Measurements from ENCODE around the gene CD44. TPM values are rescaled to one million over a fixed set of nuclear protein-coding genes. Genes with fewer than 3 reads are reported as not detected.

Gene CD44
- total RNA-seq, 1 experiment from 2014 or later = 667 TPM

DNA sequence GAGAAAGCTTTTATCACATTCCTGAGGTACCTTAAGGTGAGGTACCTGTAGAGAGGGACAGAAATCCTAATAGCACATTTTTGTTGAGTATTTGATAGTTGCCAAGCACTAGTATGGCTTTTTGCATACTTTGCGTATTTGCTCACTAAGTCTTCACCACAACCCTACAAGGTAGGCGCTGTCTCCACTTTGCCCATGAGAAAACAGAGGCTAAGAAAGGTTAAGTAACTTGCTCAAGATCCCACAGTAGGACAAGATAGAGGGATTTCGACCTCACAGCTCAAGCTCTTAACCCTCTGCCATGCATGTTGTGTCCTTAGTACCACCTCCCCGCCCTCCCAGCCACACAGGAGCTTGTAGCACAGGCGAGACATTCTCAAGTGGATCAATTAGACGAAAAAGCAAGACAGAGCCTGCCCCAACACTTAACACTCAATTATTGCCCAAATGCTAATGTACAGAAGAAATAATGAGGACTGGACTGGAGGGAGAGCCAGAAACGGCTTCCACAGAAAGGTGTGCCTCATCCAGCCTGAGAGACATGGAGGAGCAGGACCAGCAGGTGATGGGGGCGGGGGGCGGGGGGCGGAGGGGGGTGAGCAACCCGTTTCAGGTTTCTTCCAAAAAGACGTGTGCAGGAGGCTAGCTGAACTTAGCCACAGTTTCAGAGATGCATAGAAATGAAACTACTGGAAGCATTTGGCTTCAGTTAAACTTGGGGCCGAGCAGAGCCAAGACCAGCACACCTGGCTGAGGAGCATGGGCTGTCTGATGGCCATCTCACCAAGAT is 26.7 kb upstream of the CD44 start:
- peak; percentile 83 for DNase-seq (ENCODE audit: low read depth)

- no peak for DNase-seq (ENCODE audit: low read depth)
Measured at GRCh38 chr11:35112846-35113105, 26.2 kb upstream of the CD44 start.

- DNase-seq (ENCODE audit: low read depth) = no peak
Measured at GRCh38 chr11:35114906-35115687, 23.9 kb upstream of the CD44 start.

DNA sequence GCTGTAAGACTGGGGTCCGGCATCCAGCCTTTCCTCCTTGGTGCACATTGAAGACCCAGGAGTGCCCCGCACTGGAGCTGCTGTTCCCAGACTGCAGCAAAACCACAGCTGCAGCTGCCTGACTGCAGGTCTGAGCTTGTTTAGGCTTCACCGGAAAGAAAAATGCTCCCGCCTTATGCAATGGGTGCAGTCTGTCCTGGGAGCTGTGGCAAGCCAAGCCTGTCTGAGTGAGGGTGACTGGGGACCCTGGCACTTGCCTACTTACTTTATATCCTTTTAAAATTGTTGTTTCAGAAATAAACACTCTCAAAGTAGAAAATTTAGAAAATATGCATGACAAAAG is 23.3 kb upstream of the CD44 start:
- no peak for DNase-seq (ENCODE audit: low read depth)

DNA sequence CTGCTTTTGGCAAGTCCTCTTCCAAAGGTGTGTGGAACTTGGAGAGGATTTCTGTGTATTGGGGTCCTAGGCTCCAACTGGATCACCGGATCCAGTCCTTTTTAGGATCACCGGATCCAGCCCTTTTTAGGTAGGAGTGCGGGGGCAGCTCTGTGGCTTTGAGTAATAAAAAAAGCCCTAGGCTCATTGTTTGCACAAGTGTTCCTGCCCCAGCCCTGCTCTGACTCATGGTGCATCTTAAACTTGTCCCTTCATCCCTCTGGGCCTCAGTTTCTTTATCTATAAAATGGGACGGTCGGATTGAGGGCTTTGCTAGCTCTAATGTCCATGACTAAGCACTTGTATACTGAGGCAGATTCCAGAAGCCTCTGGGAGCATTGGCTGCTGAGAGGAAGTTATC is 22.7 kb upstream of the CD44 start:
- no peak for DNase-seq (ENCODE audit: low read depth)

GRCh38 chr11:35116762-35117640 is 22.0 kb upstream of the CD44 start:
- no peak for DNase-seq (ENCODE audit: low read depth)

DNA sequence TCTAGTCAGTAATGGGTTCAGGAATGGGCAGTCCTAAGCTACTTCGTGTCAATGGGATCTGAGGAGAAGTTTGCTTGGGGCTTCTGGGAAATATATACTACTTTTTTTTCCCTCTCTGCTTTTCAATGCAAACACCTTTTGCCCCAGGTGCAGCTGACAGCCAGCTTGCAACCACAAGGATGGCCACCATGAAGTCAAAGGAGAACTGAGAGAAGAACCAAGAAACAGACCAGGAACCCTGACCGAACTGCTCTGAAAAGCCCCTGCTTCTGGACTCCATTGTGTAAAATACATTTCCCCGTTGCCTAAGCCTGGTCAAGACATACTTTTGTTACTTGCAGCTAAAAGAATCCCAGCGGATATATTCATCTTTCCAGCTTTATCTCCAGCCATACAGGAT is 20.1 kb upstream of the CD44 start:
- no peak for DNase-seq (ENCODE audit: low read depth)

DNA sequence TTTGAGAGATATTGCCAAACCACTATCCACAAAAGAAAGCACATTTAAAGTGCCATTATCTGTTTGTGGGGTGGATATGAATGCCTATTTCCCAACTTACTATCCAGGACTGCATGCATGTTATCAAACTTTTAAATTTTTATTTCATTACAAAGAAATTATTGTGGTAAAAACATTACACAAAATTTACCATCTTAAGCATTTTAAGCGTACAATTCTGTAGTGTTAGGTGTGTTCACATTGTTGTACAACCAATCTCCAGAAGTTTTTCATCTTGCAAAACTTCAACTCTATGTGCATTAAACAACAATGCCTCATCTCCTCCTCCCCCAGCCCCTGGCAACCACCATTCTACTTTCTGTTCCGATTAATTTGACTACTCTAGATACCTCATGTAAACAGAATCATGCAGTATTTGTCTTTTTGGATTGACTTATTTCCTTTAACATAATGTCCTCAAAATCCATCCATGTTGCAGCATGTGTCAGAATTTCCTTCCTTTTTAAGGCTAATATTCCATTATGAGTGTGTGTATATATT is 17.6 kb upstream of the CD44 start:
- no peak for DNase-seq (ENCODE audit: low read depth)

DNA sequence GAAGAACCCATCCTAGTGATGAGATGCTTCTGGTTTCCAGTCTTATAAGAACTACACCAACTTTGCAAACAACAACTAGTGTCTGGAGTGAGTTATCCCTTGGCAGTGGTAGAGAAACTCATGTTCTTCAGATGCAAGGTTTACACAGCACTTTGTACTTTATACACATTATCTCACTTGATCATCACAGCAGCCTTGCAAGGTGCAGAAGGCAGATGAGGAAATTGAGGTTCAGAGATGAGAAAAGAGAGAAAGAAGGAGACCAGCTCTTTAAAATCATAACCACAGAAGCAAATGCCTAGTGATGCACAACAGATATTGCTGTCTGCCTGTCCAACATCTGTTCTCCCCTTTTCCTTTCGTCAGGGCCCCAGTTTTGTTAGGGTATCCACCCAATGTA is 16.7 kb upstream of the CD44 start:
- DNase-seq (ENCODE audit: low read depth) = no peak

DNA sequence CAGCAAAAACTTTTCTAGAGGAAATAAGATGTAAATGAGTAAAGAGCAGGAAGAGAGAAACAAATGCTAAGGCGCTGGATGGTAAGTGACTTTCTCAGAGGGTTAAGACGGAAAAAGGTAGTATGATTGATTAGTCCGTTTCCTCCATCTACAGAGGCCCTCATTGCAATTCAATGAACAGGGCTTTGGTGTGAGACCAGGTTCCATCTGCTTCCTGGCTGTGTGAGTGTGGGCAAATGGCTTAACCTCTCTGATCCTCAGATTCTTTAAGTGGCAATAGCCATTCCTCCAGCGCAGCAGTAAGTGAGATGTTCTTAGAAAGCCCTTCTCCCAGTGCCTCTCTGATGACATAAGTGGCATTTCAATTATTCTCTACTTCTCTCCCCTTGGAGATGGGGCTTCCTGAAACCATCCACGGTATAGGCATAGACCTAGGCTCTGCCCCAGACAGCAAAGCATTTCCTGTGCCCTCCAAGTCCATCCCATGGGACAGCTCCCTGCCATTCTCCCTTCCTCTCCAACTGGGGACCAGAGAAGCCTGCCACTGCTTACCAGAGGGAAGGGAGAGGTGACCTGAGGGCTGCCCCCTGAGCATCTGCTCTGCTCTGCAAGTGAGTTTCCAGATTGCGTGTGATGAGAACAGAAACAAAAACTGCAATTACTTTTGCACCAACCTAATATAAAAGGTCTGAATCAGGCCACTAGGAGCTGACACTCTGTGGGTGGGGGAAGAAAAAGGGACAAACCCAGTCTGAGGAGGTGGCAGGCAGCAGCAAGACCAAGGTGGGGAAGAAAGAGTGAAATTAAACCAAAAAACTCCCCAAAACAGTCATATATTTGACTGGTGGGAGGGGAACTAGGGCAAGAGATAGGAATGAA is 12.7 kb upstream of the CD44 start:
- no peak for DNase-seq (ENCODE audit: low read depth)

DNA sequence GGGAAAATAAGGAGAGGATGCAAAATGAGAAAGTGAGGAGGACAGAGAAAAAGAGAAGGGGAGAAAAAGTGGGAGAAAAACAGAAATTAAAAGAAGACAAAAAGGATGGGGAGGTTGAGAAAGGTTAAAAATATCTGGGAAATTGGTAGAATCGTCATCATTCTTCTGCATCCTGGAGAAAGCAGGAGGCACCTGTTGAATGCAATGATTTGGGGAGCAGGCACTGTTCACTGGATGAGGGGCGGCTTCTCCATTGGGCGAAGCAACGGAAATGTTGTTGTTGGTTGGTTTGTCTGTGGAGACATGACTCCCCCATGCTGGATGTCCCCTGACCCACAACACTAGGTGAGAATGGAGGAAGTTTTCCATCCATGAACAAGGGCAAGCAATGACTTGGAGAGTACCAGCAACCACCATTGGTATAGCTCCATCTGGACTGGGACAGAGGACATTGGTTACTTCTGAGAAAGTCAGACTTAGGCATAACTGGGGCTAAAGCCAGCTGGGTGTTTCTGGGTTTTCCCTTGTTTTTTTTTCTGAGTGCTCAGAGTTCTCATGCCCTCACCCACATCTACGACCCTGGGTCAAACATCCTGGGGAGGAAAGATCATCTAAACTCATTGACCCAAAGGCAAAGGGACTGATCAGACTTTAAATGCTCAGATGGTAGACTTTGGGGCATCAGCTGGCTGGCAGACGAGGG is 11.9 kb upstream of the CD44 start:
- no peak for DNase-seq (ENCODE audit: low read depth)

DNA sequence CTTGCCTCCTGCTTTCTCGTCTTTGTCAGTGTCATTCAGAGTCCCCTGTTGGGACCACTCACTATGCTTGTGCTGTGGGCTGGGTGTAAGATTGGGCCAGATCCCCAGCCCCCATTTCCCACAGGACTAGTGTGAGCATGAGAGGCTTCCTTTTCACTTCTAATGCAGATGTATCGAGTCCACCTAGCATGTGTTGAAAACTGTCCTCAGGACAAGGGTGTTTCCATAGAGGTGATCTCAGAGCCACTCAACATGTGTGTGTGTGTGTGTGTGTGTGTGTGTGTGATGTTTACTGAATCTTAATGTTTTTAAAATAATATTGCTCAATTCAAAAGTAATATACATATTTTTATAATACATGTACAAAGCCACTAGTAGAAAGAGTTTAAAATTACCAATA is 11.4 kb upstream of the CD44 start:
- DNase-seq (ENCODE audit: low read depth) = no peak

DNA sequence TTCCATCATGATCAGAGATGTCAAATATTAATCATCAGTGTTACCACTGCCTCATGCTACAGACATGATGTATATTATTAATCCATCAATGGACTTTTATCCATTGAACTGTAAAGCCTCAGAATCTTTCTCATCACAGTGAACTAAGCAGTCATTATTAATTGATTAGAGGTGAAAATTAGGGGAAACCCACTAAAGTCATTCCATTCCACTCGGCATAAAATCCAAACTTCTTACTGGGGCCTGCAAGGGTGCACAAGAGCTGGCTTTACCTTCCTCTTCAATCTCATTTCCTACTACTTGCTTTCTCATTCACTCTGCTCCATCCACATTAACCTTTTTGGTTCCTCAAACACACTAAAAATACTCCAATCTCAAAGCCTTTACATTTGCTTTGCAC is 7.9 kb upstream of the CD44 start:
- no peak for DNase-seq (ENCODE audit: low read depth)

- DNase-seq (ENCODE audit: low read depth) = no peak
Measured at GRCh38 chr11:35131886-35132285, 7.1 kb upstream of the CD44 start.

DNA sequence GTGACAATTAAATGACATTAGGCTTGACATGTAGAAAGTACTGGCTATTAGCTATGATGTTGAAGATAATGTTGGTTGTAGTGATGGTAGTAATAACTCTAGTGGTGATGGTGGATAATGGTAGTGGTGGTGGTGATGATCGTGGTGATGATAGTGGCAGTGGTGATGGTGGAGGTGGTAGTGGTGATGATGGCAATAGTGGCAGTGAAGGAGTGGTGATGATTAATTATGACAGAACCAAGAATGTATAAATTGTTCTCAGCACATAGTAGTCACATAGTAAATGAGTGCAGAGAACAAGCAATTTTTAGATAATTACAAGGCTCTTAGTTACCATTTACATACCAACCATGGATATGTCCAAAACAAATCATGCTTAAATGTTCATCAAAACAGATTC is 5.3 kb upstream of the CD44 start:
- no peak for DNase-seq (ENCODE audit: low read depth)

DNA sequence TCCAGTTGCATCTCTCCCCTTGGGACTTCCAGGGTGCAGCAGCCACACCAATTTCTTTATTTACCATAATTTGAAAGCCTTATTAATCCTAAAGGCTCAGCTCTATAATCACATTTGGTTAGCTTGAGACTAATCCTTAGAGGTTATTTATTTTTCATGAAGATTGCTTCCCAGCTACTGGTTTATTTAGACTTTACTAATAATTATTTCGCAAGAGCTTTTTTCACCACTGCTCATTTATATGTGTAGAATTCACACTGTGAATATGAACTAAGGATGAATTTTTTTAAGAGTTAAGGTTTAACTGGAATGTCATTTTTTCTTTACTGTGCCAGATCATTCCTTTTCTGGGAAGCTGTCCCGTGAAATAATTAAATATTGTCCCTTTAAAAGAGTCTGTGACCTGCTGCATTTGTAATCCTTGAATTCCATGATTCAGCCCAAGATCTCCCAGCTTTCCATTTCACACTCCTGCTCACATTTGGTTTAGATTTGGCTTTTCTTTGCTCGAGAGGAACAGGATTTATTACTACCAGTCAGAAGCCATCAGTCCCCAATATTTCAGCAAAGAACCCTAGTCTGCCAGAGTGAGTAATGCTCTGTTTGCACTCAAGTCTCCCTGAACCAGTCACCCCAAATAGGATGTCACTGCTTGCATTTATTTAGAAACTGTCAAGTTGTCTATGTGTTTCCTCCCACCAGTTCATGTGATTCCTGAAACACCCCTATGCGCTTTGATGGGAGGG is 4.4 kb upstream of the CD44 start:
- DNase-seq (ENCODE audit: low read depth) = peak; percentile 50

DNA sequence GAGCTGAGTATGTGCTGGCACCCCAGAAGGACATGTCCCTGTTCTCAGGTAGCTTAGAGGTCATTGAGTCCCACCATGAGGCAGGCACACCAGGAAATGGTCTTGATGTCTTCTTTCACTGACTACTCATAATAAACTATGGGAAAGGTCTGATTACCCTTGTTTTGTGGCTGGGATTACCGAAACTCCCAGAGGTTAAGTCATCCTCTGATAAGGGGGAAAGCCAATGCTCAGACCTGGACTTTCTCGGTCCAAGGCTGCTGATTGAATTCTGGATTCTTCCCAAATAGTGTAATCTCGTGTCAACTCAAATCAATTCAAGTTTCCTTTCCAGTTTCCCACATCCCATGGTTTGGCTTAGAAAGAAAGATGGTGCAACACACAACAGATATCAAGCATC is 3.7 kb upstream of the CD44 start:
- peak; percentile 26 for DNase-seq (ENCODE audit: low read depth)

- no peak for DNase-seq (ENCODE audit: low read depth)
Measured at GRCh38 chr11:35136311-35136710, 2.7 kb upstream of the CD44 start.

DNA sequence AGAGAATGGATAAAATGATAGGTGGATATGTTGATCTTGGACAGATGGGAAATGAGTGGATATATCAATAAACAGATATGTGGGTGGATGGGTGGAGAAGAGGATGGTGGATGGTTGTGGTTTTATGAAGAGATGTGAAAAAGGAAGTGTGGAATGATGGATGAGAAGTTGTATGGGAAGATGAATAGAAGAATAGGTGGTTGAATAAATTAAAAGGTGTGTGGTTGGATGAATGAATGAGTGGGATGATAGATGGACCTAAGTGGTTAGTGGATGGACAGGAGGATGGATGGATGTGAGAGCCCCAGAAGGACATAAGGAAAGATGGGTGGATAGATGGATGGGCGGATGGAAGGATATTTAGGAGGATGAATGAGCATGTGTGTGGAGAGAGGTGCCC is 913 bp upstream of the CD44 start:
- DNase-seq (ENCODE audit: low read depth) = no peak

DNA sequence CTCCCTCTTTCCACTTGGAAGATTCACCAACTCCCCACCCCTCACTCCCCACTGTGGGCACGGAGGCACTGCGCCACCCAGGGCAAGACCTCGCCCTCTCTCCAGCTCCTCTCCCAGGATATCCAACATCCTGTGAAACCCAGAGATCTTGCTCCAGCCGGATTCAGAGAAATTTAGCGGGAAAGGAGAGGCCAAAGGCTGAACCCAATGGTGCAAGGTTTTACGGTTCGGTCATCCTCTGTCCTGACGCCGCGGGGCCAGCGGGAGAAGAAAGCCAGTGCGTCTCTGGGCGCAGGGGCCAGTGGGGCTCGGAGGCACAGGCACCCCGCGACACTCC is 397 bp upstream of the CD44 start:
- no peak for DNase-seq (ENCODE audit: low read depth)

Data from M059J (cell line).